ENCODE data around the gene CD302. TPM values are rescaled to one million over a fixed set of nuclear protein-coding genes. Genes with fewer than 3 reads are reported as not detected.

CD302 gene
- polyA plus RNA-seq, 1 donor (not counting 4 experiments of a cell fraction or from before 2014, with no cell fraction given): 0.20 TPM

DNA sequence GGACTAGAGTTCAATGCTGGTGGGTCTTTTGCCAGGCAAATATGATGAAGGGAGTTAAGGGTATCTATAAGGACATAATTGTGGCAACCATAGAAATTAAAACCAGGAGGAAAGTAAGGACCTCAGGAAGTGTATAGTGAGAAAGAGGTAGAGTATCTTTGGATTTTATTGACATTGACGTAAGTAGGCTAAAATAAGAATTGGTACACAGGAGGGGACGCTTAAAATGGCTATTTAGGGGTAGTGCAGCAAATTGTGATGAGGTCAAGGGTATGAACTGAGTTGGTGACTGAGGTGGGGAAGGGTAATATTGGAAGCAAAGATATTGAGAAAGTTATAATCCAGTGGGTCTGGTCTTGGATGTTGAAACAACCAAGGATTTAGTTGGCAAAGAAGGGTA is 43.0 kb downstream of the CD302 start:
- Histone ChIP-seq H3K9ac (ENCODE audit: control insufficient read depth, extremely low read depth, insufficient read depth, low read length) (no peak overlapping the region), H3K27me3 (ENCODE audit: control insufficient read depth, extremely low read depth, insufficient read depth, low read length) (no peaks in the 10 kb centered on the region), H3K4me2 (ENCODE audit: control insufficient read depth, extremely low read depth, insufficient read depth, low read depth, low read length) (no peak overlapping the region), H3K36me3 (ENCODE audit: control insufficient read depth in 2 of 2, extremely low read depth in 1 of 2, insufficient read depth in 2 of 2, low read length in 2 of 2) (peaks cover 13 to 23% of the 10 kb centered on the region in 2 experiments), H3K79me2 (ENCODE audit: control insufficient read depth, insufficient read depth, low read length) (peaks cover 63% of the 10 kb centered on the region), H3K27ac (ENCODE audit: control insufficient read depth, insufficient read depth, low read length) (peak overlapping the region; percentile 50), H4K20me1 (ENCODE audit: control insufficient read depth, extremely low read depth, insufficient read depth, low read length) (peaks cover 14% of the 10 kb centered on the region), H2AFZ (ENCODE audit: control insufficient read depth, low read length) (no peak overlapping the region), H3K4me1 (ENCODE audit: control insufficient read depth, extremely low read depth, insufficient read depth, low read length) (peaks cover 20% of the 10 kb centered on the region), H3K9me3 (ENCODE audit: control insufficient read depth, low read depth, low read length) (no peaks in the 10 kb centered on the region), H3K4me3 (ENCODE audit: control insufficient read depth in 2 of 3, extremely low read depth in 1 of 3, insufficient read depth in 2 of 3, low read depth in 1 of 3, low read length in 3 of 3) (no peak overlapping the region), H3K9me1 (ENCODE audit: control insufficient read depth, extremely low read depth, insufficient read depth, low read length) (no peaks in the 10 kb centered on the region)
- no peak for DNase-seq (ENCODE audit: low read depth, low spot score)
- FAIRE-seq: peak; percentile 46
- TF ChIP-seq EZH2 (IDR thresholded peaks at IDR 0.05; ENCODE audit: low read length): no peak
- TF ChIP-seq, protein P1, sequence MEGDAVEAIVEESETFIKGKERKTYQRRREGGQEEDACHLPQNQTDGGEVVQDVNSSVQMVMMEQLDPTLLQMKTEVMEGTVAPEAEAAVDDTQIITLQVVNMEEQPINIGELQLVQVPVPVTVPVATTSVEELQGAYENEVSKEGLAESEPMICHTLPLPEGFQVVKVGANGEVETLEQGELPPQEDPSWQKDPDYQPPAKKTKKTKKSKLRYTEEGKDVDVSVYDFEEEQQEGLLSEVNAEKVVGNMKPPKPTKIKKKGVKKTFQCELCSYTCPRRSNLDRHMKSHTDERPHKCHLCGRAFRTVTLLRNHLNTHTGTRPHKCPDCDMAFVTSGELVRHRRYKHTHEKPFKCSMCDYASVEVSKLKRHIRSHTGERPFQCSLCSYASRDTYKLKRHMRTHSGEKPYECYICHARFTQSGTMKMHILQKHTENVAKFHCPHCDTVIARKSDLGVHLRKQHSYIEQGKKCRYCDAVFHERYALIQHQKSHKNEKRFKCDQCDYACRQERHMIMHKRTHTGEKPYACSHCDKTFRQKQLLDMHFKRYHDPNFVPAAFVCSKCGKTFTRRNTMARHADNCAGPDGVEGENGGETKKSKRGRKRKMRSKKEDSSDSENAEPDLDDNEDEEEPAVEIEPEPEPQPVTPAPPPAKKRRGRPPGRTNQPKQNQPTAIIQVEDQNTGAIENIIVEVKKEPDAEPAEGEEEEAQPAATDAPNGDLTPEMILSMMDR (optimal IDR thresholded peaks at IDR 0.05 in 1 of 3, IDR thresholded peaks at IDR 0.05 in 1 of 3, conservative IDR thresholded peaks at IDR 0.05 in 1 of 3; ENCODE audit: extremely low read depth in 1 of 3, insufficient read depth in 2 of 3, low read length in 3 of 3): no peak
- dilution Hi-C loops (cut with MboI; ENCODE audit: extremely low pct_ligation_motif_present, low sequenced_read_pairs): no loop called here

DNA sequence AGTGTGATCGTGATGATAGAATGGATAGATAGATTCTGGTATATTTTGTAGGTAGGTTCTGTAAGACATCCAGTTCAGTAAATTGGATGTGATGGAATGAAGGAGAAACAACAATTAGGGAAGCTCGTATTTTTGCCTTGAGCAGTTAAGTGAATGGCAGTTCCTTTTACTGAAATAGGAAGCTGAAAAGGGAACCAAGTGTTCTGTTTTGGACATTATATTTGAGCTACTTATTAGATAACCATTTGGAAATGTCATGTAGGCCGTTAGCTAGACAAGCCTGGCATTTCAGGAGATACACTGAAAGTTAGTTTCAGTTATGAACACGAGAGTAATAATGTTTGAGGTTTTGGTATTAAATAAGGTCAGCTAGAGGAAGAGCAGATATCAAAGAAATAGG is 44.2 kb downstream of the CD302 start:
- Histone ChIP-seq H3K4me3 (ENCODE audit: control insufficient read depth in 2 of 3, extremely low read depth in 1 of 3, insufficient read depth in 2 of 3, low read depth in 1 of 3, low read length in 3 of 3) (no peak overlapping the region), H3K4me1 (ENCODE audit: control insufficient read depth, extremely low read depth, insufficient read depth, low read length) (peaks cover 20% of the 10 kb centered on the region), H3K4me2 (ENCODE audit: control insufficient read depth, extremely low read depth, insufficient read depth, low read depth, low read length) (no peak overlapping the region), H3K36me3 (ENCODE audit: control insufficient read depth in 2 of 2, extremely low read depth in 1 of 2, insufficient read depth in 2 of 2, low read length in 2 of 2) (peaks cover 8 to 20% of the 10 kb centered on the region in 2 experiments), H2AFZ (ENCODE audit: control insufficient read depth, low read length) (no peak overlapping the region), H3K79me2 (ENCODE audit: control insufficient read depth, insufficient read depth, low read length) (peaks cover 67% of the 10 kb centered on the region), H3K27me3 (ENCODE audit: control insufficient read depth, extremely low read depth, insufficient read depth, low read length) (no peaks in the 10 kb centered on the region), H3K9ac (ENCODE audit: control insufficient read depth, extremely low read depth, insufficient read depth, low read length) (no peak overlapping the region), H3K9me3 (ENCODE audit: control insufficient read depth, low read depth, low read length) (no peaks in the 10 kb centered on the region), H4K20me1 (ENCODE audit: control insufficient read depth, extremely low read depth, insufficient read depth, low read length) (peaks cover 14% of the 10 kb centered on the region), H3K27ac (ENCODE audit: control insufficient read depth, insufficient read depth, low read length) (no peak overlapping the region), H3K9me1 (ENCODE audit: control insufficient read depth, extremely low read depth, insufficient read depth, low read length) (no peaks in the 10 kb centered on the region)
- TF ChIP-seq EZH2 (IDR thresholded peaks at IDR 0.05; ENCODE audit: low read length): no peak
- TF ChIP-seq, protein P1 (optimal IDR thresholded peaks at IDR 0.05 in 1 of 3, IDR thresholded peaks at IDR 0.05 in 1 of 3, conservative IDR thresholded peaks at IDR 0.05 in 1 of 3; ENCODE audit: extremely low read depth in 1 of 3, insufficient read depth in 2 of 3, low read length in 3 of 3): no peak
- FAIRE-seq: no peak
- no peak for DNase-seq (ENCODE audit: low read depth, low spot score)
- dilution Hi-C loops (cut with MboI; ENCODE audit: extremely low pct_ligation_motif_present, low sequenced_read_pairs): no loop called here
